H1 (cell line): ENCODE results near the gene MRPL36. TPM values are rescaled to one million over a fixed set of nuclear protein-coding genes. Genes with fewer than 3 reads are reported as not detected.

Experiments
- BACH1 ChIP-seq: IDR thresholded peaks from 2 replicates; pipeline ENCODE4 v1.6.1; 2012; ENCODE audit warnings: low read length, improper control_type of control experiment
- EP300 ChIP-seq, 2 experiments: IDR thresholded peaks; 1 replicate in 1 of 2; 2 replicates in 1 of 2; pipeline ENCODE4 v1.6.1; 2011 to 2012; ENCODE audit warnings: low read depth in 2 of 2, low read length in 2 of 2, mild to moderate bottlenecking in 2 of 2, borderline replicate concordance in 1 of 2, inconsistent platforms in 1 of 2, moderate library complexity in 1 of 2
- GABPA ChIP-seq: IDR thresholded peaks from 2 replicates; pipeline ENCODE4 v1.6.1; 2011; ENCODE audit warnings: mild to moderate bottlenecking, low read length, moderate library complexity, borderline replicate concordance; ENCODE audit not compliant: insufficient read depth
- HDAC2 ChIP-seq, 2 experiments: fragments of 300-600 bp in 1 of 2; sonication (generic) in 1 of 2; IDR thresholded peaks; 2 replicates each; pipeline ENCODE4 v1.6.1; 2011 to 2012; ENCODE audit warnings: low read depth in 2 of 2, low read length in 2 of 2, mild to moderate bottlenecking in 2 of 2, moderate library complexity in 2 of 2, borderline replicate concordance in 1 of 2, inconsistent platforms in 1 of 2
- JUND ChIP-seq: IDR thresholded peaks from 2 replicates; pipeline ENCODE4 v1.6.1; 2011; ENCODE audit warnings: mild to moderate bottlenecking, improper control_type of control experiment, low read length
- KDM1A ChIP-seq: fragments of 200-600, 300-600 bp; sonication (generic); IDR thresholded peaks from 2 replicates; pipeline ENCODE4 v1.7.1; 2016; ENCODE audit warnings: mild to moderate bottlenecking, low read length, borderline replicate concordance
- SIRT6 ChIP-seq: IDR thresholded peaks from one replicate; pipeline ENCODE4 v1.7.1; 2012; ENCODE audit warnings: low read length, inconsistent platforms
- SIX5 ChIP-seq: IDR thresholded peaks from 2 replicates; pipeline ENCODE4 v1.6.1; 2011; ENCODE audit warnings: mild to moderate bottlenecking, low read depth, low read length
- TAF1 ChIP-seq: IDR thresholded peaks from 2 replicates; pipeline ENCODE4 v1.6.1; 2011; ENCODE audit warnings: mild to moderate bottlenecking, low read depth, low read length
- polyA plus RNA-seq, 7 experiments: library from polyadenylated mRNA; depleted of rRNA in 3 of 7; stranded (reverse) in 5 of 7; unstranded in 2 of 7; fragments of >200 nt in 5 of 7; fragments of 200-250 nt in 2 of 7; gene quantifications; 1 replicate in 5 of 7; 2 replicates in 1 of 7; 4 replicates in 1 of 7; pipeline versions ENCODE4 v1.2.1 to v1.2.3, GENCODE V29; 2011 to 2013; ENCODE audit warnings: missing spikeins in 2 of 7, mixed read lengths in 2 of 7
- total RNA-seq: library from RNA; stranded (reverse); fragmentation: NEBNext Ultra II Directional; extraction: Animal tissue kit (Norgen Biotek cat#: 25700); gene quantifications from 2 replicates; pipeline ENCODE4 v1.2.1, GENCODE V29; 2021
- TF ChIP-seq, protein P1 (sequence below): fragments of 300-600 bp; sonication (generic); IDR thresholded peaks from 2 replicates; pipeline ENCODE4 v1.7.1; 2012; ENCODE audit warnings: low read length, moderate library complexity, mild to moderate bottlenecking, inconsistent platforms; ENCODE audit not compliant: insufficient replicate concordance
- TF ChIP-seq, protein P2 (sequence below): IDR thresholded peaks from 2 replicates; pipeline ENCODE4 v1.6.1; 2012; ENCODE audit warnings: inconsistent platforms

Gene MRPL36
- total and polyA plus RNA-seq, 2 of the 8 experiments (the other 6 are each of a cell fraction or from before 2014, with no cell fraction given): 56.3 to 81.5 TPM

DNA sequence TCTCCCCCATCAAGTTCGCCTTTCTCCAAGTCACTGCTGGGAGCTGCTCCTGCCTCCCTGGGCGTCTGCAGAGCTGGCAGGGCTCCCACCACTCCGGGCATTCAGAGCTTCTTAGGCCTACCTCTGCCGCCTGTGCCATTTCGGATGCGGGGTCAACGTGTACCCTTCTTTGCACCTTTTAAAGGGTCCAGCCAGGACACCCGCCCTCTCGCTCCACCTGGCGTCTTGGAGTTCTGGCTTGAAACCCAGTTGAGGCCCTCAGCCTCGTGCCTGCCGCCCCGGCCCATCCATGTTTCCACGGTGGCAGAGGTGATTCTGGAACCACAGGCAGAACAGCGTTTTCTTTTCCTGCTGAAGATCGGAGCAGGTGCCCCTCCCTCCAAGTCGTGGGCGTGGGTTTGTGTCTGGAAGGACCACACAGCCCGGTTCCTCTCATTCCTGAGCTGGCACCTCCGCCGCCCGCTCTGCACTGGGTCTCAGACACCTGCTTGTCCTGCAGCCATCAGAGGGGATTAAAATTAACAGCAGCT lies 34.5 kb upstream of the MRPL36 start (continued):
- TF ChIP-seq, protein P1, sequence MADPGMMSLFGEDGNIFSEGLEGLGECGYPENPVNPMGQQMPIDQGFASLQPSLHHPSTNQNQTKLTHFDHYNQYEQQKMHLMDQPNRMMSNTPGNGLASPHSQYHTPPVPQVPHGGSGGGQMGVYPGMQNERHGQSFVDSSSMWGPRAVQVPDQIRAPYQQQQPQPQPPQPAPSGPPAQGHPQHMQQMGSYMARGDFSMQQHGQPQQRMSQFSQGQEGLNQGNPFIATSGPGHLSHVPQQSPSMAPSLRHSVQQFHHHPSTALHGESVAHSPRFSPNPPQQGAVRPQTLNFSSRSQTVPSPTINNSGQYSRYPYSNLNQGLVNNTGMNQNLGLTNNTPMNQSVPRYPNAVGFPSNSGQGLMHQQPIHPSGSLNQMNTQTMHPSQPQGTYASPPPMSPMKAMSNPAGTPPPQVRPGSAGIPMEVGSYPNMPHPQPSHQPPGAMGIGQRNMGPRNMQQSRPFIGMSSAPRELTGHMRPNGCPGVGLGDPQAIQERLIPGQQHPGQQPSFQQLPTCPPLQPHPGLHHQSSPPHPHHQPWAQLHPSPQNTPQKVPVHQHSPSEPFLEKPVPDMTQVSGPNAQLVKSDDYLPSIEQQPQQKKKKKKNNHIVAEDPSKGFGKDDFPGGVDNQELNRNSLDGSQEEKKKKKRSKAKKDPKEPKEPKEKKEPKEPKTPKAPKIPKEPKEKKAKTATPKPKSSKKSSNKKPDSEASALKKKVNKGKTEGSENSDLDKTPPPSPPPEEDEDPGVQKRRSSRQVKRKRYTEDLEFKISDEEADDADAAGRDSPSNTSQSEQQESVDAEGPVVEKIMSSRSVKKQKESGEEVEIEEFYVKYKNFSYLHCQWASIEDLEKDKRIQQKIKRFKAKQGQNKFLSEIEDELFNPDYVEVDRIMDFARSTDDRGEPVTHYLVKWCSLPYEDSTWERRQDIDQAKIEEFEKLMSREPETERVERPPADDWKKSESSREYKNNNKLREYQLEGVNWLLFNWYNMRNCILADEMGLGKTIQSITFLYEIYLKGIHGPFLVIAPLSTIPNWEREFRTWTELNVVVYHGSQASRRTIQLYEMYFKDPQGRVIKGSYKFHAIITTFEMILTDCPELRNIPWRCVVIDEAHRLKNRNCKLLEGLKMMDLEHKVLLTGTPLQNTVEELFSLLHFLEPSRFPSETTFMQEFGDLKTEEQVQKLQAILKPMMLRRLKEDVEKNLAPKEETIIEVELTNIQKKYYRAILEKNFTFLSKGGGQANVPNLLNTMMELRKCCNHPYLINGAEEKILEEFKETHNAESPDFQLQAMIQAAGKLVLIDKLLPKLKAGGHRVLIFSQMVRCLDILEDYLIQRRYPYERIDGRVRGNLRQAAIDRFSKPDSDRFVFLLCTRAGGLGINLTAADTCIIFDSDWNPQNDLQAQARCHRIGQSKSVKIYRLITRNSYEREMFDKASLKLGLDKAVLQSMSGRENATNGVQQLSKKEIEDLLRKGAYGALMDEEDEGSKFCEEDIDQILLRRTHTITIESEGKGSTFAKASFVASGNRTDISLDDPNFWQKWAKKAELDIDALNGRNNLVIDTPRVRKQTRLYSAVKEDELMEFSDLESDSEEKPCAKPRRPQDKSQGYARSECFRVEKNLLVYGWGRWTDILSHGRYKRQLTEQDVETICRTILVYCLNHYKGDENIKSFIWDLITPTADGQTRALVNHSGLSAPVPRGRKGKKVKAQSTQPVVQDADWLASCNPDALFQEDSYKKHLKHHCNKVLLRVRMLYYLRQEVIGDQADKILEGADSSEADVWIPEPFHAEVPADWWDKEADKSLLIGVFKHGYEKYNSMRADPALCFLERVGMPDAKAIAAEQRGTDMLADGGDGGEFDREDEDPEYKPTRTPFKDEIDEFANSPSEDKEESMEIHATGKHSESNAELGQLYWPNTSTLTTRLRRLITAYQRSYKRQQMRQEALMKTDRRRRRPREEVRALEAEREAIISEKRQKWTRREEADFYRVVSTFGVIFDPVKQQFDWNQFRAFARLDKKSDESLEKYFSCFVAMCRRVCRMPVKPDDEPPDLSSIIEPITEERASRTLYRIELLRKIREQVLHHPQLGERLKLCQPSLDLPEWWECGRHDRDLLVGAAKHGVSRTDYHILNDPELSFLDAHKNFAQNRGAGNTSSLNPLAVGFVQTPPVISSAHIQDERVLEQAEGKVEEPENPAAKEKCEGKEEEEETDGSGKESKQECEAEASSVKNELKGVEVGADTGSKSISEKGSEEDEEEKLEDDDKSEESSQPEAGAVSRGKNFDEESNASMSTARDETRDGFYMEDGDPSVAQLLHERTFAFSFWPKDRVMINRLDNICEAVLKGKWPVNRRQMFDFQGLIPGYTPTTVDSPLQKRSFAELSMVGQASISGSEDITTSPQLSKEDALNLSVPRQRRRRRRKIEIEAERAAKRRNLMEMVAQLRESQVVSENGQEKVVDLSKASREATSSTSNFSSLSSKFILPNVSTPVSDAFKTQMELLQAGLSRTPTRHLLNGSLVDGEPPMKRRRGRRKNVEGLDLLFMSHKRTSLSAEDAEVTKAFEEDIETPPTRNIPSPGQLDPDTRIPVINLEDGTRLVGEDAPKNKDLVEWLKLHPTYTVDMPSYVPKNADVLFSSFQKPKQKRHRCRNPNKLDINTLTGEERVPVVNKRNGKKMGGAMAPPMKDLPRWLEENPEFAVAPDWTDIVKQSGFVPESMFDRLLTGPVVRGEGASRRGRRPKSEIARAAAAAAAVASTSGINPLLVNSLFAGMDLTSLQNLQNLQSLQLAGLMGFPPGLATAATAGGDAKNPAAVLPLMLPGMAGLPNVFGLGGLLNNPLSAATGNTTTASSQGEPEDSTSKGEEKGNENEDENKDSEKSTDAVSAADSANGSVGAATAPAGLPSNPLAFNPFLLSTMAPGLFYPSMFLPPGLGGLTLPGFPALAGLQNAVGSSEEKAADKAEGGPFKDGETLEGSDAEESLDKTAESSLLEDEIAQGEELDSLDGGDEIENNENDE: no peak
- TF ChIP-seq GABPA (no peak), EP300 (IDR thresholded peaks at IDR 0.05; ENCODE audit: borderline replicate concordance in 1 of 2, low read depth in 2 of 2, low read length in 2 of 2) (no peak), SIRT6 (no peak), SIX5 (no peak), JUND (no peak), TAF1 (no peak), HDAC2 (IDR thresholded peaks at IDR 0.05; ENCODE audit: borderline replicate concordance in 1 of 2, low read depth in 2 of 2, low read length in 2 of 2) (no peak), KDM1A (no peak), BACH1 (no peak)
- TF ChIP-seq, protein P2, sequence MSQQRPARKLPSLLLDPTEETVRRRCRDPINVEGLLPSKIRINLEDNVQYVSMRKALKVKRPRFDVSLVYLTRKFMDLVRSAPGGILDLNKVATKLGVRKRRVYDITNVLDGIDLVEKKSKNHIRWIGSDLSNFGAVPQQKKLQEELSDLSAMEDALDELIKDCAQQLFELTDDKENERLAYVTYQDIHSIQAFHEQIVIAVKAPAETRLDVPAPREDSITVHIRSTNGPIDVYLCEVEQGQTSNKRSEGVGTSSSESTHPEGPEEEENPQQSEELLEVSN: no peak
